Dermis blood vessel endothelial cell (primary cell): Measurements from ENCODE around the gene PRAMEF1. TPM values are rescaled to one million over a fixed set of nuclear protein-coding genes. Genes with fewer than 3 reads are reported as not detected.
"Not testable (repeated sequence)": the region's sequence is repeated elsewhere in the genome, so short reads cannot be mapped to it uniquely, and the experiment has no call there.

Experiments
- DNase-seq: peaks from one replicate; pipeline ENCODE4 v3.0.0; 2010
- total RNA-seq: library from RNA; depleted of rRNA; stranded (reverse); fragments of >200 nt; gene quantifications from 2 replicates; pipeline ENCODE4 v1.2.3, GENCODE V29; 2014

PRAMEF1 gene
- total RNA-seq, 1 donor from 2014 or later, result not detected

- DNase-seq, result no peak
Observed at GRCh38 chr1:12776801-12777557, 14.2 kb upstream of the PRAMEF1 start.

- no peak for DNase-seq
Observed at GRCh38 chr1:12778061-12778460, 13.1 kb upstream of the PRAMEF1 start.

GRCh38 chr1:12778907-12779306, 12.3 kb upstream of the PRAMEF1 start:
- no peak for DNase-seq

GRCh38 chr1:12781488-12781887, 9.7 kb upstream of the PRAMEF1 start:
- not testable (repeated sequence) for DNase-seq

- not testable (repeated sequence) for DNase-seq
Observed at GRCh38 chr1:12783783-12784182, 7.4 kb upstream of the PRAMEF1 start.

- not testable (repeated sequence) for DNase-seq
Observed at GRCh38 chr1:12784729-12785128, 6.5 kb upstream of the PRAMEF1 start.

GRCh38 chr1:12798911-12799310, 7.7 kb downstream of the PRAMEF1 start:
- DNase-seq, result no peak

- no peak for DNase-seq
Observed at GRCh38 chr1:12799730-12800129, 8.5 kb downstream of the PRAMEF1 start.

GRCh38 chr1:12809933-12810332, 18.7 kb downstream of the PRAMEF1 start:
- no peak for DNase-seq

- no peak for DNase-seq
Observed at GRCh38 chr1:12810691-12811408, 19.7 kb downstream of the PRAMEF1 start.

GRCh38 chr1:12811409-12811784, 20.2 kb downstream of the PRAMEF1 start:
- no peak for DNase-seq

- DNase-seq, result not testable (repeated sequence)
Observed at GRCh38 chr1:12819061-12819460, 27.9 kb downstream of the PRAMEF1 start.

GRCh38 chr1:12831310-12831709, 40.1 kb downstream of the PRAMEF1 start, which contains the start of gene PRAMEF11:
Gene PRAMEF11 (minus strand): TSS chr1:12831410. CDS start chr1:12828789, 2,621 bp downstream.
- DNase-seq, result not testable (repeated sequence)

- not testable (repeated sequence) for DNase-seq
Observed at GRCh38 chr1:12833251-12833650, 42.1 kb downstream of the PRAMEF1 start.

Other genes with a start within 250 kb of the PRAMEF1 start
- gene DHRS3, start 173.2 kb upstream of the PRAMEF1 start, total RNA-seq, result 57.1 and 121 TPM in 2 replicates
- gene AADACL4, start 147.3 kb upstream of the PRAMEF1 start, total RNA-seq, result not detected in 2 replicates
- not detected in 2 replicates for gene AADACL3, start 75.3 kb upstream of the PRAMEF1 start, total RNA-seq
- gene CFAP107, start 45.2 kb upstream of the PRAMEF1 start, total RNA-seq, result not detected in 2 replicates
- gene PRAMEF12, start 17.7 kb upstream of the PRAMEF1 start, total RNA-seq, result not detected in 2 replicates
- not detected in 2 replicates for gene PRAMEF11, start 40.0 kb downstream of the PRAMEF1 start, total RNA-seq
- not detected in 2 replicates for gene HNRNPCL1, start 57.3 kb downstream of the PRAMEF1 start, total RNA-seq
- not detected in 2 replicates for gene PRAMEF2, start 65.7 kb downstream of the PRAMEF1 start, total RNA-seq
- gene PRAMEF4, start 94.8 kb downstream of the PRAMEF1 start, total RNA-seq, result not detected in 2 replicates
- gene PRAMEF10, start 106.9 kb downstream of the PRAMEF1 start, total RNA-seq, result not detected in 2 replicates
- gene PRAMEF7, start 125.2 kb downstream of the PRAMEF1 start, total RNA-seq, result not detected in 2 replicates
- gene PRAMEF6, start 156.2 kb downstream of the PRAMEF1 start, total RNA-seq, result not detected in 2 replicates